OCI-LY3 (cell line): Measurements from ENCODE around the gene CDH18.

Experiments
- CTCF ChIP-seq: fragments of 200-600, 300-600 bp; sonication (generic); IDR thresholded peaks from 2 replicates; pipeline ENCODE4 v1.5.1; 2014; ENCODE audit warnings: antibody characterized with exemption, low read length, low read depth
- EZH2phosphoT487 ChIP-seq: fragments of 200-600 bp; shearing (Covaris generic); IDR thresholded peaks from 2 replicates; pipeline ENCODE4 v1.6.1; 2018; ENCODE audit warnings: antibody characterized with exemption, mixed run types, low read depth

DNA sequence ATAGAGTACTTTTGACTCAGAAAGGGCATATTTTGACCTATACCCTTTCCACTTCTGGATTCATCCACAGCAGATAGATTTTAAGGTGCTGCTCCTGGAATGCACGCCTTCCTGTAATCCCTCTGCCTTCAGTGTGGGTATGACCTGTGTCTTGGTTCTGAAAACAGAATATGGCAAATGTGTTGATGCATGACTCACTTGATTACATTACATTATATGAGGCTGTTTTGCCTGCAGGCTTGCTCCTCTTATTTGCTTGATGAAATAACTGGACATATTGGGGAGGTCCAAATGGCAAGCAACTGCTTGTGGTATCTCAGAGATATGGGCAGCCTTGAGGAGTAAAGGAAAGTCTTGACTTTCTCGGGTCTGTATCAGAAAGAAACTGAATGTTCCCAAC lies 468.6 kb downstream of the CDH18 start:
- TF ChIP-seq CTCF (no peak), EZH2phosphoT487 (no peak)
